GM12874 (cell line): ENCODE measurements around the gene MCF2L2.

Source experiments
- CTCF ChIP-seq: IDR thresholded peaks from 2 replicates; pipeline ENCODE4 v1.5.1; 2011; ENCODE audit warnings: low read depth, mild to moderate bottlenecking, control low read depth, low read length, moderate library complexity; ENCODE audit not compliant: insufficient read depth

MCF2L2 gene

DNA sequence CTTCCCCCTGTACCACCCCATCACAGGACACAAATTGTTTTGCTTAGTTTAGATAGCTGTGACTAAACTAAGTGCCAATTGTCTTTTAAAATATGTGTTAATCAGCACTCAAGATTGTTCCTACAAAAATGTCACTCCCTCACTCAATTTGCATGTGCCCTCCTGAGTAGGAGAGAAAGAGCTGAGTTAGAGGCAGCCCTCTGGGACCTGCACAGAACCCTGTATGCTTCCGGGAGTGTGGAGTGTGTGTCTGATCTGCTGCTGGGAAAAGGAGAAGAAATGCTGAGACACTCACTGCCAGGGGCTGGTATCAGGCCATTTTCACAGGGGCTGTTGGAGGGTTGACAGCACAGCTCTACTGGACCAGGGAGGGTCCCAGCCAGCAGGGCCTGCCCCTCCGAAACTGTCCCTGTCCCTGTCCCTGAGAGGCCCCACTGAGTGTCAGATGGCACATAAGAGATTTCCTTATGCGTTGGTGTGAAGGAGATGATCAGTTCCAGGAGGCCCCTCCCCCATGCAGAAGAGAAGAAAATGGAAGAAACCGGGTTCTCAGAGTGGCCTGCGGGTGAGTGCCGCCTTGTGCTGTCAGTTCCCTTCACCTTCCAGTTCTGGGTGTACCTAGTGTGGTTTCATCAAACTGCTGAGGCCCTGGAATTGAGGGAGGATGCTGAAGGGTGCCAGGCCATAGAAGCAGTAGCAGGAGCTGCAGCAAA, 179.3 kb downstream of the MCF2L2 start:
- TF ChIP-seq CTCF = no peak

DNA sequence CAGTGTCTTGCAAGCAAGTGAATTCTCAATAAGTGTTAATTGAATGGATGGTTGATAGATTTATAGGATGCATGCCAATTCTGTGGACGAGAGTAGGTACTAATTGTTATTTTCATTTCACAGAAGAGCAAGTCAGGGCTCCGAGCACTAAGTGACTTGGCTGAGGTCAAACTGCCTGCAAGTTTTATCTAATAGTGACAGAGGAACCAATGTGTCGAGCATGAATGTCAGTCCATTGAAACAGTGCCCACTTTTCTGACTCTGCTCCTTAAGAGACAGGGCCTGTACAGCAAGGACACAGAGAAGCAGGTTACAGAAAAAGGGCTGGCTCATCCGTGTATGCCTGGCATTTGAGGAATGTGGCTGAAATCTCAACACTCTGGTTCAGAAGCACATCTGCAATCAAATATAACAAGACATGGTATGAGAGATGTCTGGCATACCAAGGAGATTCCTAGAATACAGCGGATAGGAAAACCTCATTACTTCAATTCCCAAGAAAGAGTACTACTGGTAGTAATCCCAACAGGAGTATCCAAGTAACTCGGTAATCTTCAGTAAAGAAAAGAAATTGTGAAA, 181.3 kb downstream of the MCF2L2 start:
- no peak for TF ChIP-seq CTCF

DNA sequence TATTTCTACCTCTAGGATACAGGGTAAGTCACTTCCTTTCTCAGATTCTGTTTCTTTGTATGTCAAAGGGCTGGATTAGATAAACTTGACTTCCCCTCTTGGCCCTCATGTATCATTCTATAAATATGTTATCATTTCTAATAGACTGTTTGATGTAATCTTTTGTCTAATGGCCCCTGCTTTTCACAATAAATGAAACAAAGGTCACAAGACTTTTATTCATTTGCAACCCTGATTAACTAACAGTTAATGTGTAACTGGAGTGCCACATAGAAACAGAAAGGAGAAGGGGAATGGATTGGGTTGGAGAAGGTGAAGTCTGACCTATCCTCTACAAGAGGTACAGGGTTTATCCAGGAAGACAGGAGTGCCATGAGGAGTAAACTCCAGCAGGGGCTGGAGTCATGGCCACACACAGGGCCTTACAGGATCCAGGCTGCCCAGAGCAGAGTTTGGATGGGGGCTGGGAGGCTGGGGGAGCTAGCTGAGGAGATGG, 183.4 kb downstream of the MCF2L2 start:
- no peak for TF ChIP-seq CTCF

DNA sequence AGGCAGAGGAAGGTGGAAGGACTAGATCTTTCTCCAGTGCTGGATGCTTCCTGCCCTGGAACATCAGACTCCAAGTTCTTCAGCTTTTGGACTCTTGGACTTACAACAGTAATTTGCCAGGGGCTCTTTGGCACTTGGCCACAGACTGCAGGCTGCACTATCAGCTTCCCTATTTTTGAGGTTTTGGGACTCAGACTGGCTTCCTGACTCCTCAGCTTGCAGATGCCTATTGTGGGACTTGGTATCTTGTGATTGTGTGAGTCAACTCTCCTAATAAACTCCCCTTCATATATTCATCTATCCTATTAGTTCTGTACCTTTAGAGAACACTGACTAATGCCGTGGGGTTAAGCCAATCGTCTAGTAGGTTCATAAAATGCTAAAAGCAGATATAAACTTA, 184.2 kb downstream of the MCF2L2 start:
- TF ChIP-seq CTCF = no peak

GRCh38 chr3:183242431-183242830, 186.0 kb downstream of the MCF2L2 start:
- TF ChIP-seq CTCF = no peak

DNA sequence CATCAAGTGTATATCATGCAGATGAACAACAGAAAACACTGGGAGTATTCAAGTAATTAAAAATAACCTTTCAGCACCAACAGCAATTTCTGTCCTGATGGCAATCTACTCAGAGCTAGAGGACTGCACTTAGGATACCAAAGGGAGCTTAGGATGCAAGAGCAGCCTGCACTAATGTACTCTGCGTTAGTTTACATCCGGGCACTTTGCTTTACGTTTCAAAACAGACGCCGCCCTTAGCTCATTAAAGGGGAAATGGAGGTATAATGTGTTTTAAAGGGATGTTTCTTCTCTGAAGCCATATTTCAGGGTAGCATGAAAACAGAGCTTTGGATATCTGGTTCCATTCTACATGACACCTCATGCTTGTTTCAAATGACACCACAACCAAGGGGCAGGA, 189.4 kb downstream of the MCF2L2 start:
- no peak for TF ChIP-seq CTCF

DNA sequence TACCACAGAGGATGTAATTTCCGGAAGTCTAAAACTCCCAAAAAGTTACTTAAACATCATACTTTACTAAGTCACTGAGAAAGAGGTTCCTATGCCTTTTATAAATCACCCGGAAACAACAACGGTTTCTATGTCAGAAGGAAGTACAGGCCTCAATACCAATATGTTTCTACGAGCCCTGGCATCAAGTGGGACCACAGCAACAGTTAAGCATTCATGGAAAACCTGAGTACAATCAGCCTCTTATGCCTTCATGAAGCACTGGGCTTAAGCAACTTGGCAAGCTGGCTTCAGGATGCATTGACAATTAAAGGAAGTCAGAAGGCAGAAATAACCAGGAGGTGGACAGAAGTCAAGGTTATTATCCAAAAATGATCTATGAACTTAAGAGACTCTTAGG, 194.5 kb downstream of the MCF2L2 start:
- no peak for TF ChIP-seq CTCF
